ENCODE results near the gene POC1A.

POC1A gene

DNA sequence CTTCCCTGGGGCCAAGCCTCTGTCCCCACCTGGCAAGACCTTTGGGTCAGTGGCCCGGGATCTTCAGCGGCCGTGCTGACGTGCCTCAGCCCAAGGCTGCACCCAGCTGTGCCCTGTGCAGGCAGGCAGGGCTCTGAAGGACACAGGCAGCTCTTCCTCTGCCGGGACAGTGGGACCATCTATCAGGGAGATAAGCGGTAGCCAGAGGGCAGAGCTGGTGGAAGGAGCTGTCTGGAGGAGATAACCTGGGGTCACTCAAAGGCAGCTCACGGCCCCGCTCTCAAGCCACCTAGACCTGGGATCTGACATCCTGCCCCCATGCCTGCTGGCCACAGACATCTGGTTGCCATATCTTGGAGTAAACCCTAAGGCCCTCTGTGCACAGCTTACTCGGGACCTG lies 125.2 kb downstream of the POC1A start:
- DNase-seq (ENCODE audit: low read depth, low spot score) = no peak
- ChIA-PET POLR2A (interaction anchor here (0.6 to 1.7 kb wide), 3 partner anchors 24 to 310 kb away, joined by 3 to 7 read pairs (median 3); partner anchors contain the start of gene DUSP7), CTCF (interaction anchor here (1.0 to 2.3 kb wide), 5 partner anchors 9 to 116 kb away, joined by 3 to 7 read pairs (median 4); no protein-coding TSS in a partner anchor)
- H3K4me3 ChIP-seq (ENCODE audit: low read depth, low read length) = no peak overlapping the region
- no peak for TF ChIP-seq CTCF (IDR thresholded peaks at IDR 0.05; ENCODE audit: insufficient read depth, low read length, missing control alignments)

DNA sequence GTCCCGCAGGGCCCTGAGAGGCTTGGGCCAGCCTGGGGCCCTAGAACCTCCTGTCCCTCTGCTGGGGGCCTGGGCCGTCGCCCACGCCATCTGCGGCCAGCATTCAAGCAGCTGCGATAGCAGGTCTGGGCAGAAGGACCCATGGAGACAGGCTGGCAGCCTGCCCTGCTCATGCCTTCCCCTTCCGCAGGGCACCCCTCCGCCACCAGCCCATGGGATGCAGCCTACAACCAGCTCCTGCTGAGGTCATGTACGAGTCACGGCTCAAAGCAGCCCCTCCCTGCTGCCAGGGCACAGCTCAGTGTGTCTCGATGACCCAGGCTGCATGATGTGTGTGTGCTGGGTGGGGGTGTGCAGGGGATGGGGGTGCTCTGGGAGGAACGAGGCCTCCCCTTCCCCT lies 125.7 kb downstream of the POC1A start:
- TF ChIP-seq CTCF (IDR thresholded peaks at IDR 0.05; ENCODE audit: insufficient read depth, low read length, missing control alignments) = no peak
- H3K4me3 ChIP-seq (ENCODE audit: low read depth, low read length) = no peak overlapping the region
- ChIA-PET POLR2A (interaction anchor here (0.6 to 1.7 kb wide), 3 partner anchors 24 to 311 kb away, joined by 3 to 7 read pairs (median 3); partner anchors contain the start of gene DUSP7), CTCF (interaction anchor here (1.2 to 2.3 kb wide), 4 partner anchors 10 to 116 kb away, joined by 3 to 7 read pairs (median 5); no protein-coding TSS in a partner anchor)
- no peak for DNase-seq (ENCODE audit: low read depth, low spot score)

- DNase-seq (ENCODE audit: low read depth, low spot score) = no peak
- no peak for TF ChIP-seq CTCF (IDR thresholded peaks at IDR 0.05; ENCODE audit: insufficient read depth, low read length, missing control alignments)
- ChIA-PET POLR2A (no interaction called here), CTCF (no interaction called here)
- no peak overlapping the region for H3K4me3 ChIP-seq (ENCODE audit: low read depth, low read length)
Observed at GRCh38 chr3:52026041-52026440, 128.2 kb downstream of the POC1A start.

DNA sequence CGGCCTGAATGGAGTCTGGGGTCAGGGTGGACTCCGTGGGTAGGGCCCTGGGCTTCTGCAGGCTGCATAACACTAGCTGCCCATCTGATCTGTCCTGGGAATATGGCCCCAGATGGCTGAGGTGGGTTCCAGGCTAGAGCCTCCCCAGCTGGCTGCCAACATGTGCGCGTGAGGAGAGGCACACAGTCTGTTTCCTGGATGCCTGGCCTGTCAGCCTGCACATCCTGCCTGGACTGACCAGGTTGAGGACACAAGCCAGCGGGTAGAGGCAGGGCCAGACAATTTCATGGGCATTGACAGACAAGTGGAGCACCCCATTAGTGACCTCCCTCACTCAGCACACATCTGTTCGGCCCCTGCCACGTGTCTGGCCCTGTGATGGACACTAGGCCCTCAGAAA lies 128.8 kb downstream of the POC1A start:
- POLR2A ChIA-PET = no interaction called here
- no peak for TF ChIP-seq CTCF (IDR thresholded peaks at IDR 0.05; ENCODE audit: insufficient read depth, low read length, missing control alignments)
- DNase-seq (ENCODE audit: low read depth, low spot score) = no peak
- no peak overlapping the region for H3K4me3 ChIP-seq (ENCODE audit: low read depth, low read length)
- CTCF ChIA-PET = no interaction called here
